ENCODE data around the gene HOXD8. TPM values are rescaled to one million over a fixed set of nuclear protein-coding genes. Genes with fewer than 3 reads are reported as not detected.

Gene HOXD8
- polyA plus RNA-seq, 1 of the 3 experiments (the other 2 are of a cell fraction): 6.4 TPM

DNA sequence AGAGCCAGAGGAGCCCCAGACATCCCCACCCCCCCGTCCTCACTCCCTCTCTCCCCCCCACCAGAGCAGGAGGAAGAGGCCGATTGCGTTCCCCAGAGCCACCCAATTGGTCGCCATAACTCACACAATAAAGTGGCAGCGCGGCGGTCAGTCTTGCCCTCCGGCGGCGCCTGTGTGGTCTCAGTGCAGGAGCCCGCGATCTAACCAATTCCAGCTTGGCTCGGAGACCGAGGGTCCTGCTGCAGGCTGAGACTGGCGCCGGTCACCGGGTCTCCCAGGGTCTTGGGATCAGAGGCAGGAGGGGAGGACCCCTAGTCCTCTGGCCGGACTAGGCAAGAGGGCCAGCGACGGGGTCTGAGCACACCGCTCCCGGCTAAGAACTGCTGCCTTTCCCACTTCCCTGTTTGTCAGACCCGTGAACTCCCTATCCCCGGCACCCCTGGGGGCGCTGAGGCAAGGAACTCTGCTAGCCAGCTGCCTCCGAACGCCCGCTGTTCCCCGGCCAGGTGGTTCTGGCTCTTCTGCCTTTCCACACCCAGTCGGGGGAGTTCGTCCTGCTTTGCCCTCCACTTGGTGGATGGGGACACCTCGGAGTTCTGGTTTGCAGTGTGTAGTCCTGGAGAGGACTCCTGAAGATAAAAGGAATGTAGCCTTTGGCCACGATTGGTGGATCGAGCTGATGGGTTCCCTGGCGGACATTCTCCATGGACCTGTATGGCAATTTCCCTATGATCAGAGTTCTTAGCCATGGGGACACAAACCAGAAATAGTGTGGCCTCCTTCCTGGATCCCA, 30.9 kb upstream of the HOXD8 start:
- no peaks in the 10 kb centered on the region for H4K20me1 ChIP-seq (ENCODE audit: insufficient read depth)
- H3K27ac ChIP-seq (ENCODE audit: low read depth in 2 of 2, low read length in 1 of 2): no peak overlapping the region
- no peaks in the 10 kb centered on the region for H3K36me3 ChIP-seq (replicated peaks in 1 of 2; ENCODE audit: control insufficient read depth in 1 of 2, insufficient read depth in 2 of 2, low read length in 1 of 2)
- peak overlapping the region; percentile 81; the same call in 1 of the 2 replicates for H3K4me2 ChIP-seq
- peaks cover 0 to 19% of the 10 kb centered on the region in 2 experiments; a peak in 3 of 4 replicates for H3K4me1 ChIP-seq (ENCODE audit: control insufficient read depth in 1 of 2, insufficient read depth in 2 of 2, low read depth in 1 of 2, low read length in 1 of 2)
- peaks cover 97% of the 10 kb centered on the region for H3K27me3 ChIP-seq (ENCODE audit: insufficient read depth)
- peak overlapping the region in 1 of 2 experiments; percentile 48; a peak in 1 of 4 replicates for H3K4me3 ChIP-seq (ENCODE audit: low read depth in 2 of 2, low read length in 1 of 2)
- no peaks in the 10 kb centered on the region for H3K9me2 ChIP-seq
- no peaks in the 10 kb centered on the region for H3K79me2 ChIP-seq (ENCODE audit: insufficient read depth)
- POLR2A ChIA-PET: no interaction called here
- H2AFZ ChIP-seq (ENCODE audit: low read depth): 0 out of 2 replicates have a peak overlapping the region, but pooled peaks have one; percentile 1
- TF ChIP-seq GABPA (IDR thresholded peaks at IDR 0.05; ENCODE audit: low read depth) (no peak), RAD21 (IDR thresholded peaks at IDR 0.05; ENCODE audit: low read length) (no peak), TEAD4 (IDR thresholded peaks at IDR 0.05; ENCODE audit: borderline replicate concordance, insufficient read depth) (no peak), MEF2A (IDR thresholded peaks at IDR 0.05; ENCODE audit: borderline replicate concordance, low read depth) (no peak), USF2 (IDR thresholded peaks at IDR 0.05; ENCODE audit: borderline replicate concordance, low read depth, low read length) (no peak), MXI1 (IDR thresholded peaks at IDR 0.05; ENCODE audit: low read depth, low read length) (no peak), RFX5 (IDR thresholded peaks at IDR 0.05; ENCODE audit: low read length) (no peak), IRF3 (IDR thresholded peaks at IDR 0.05; ENCODE audit: low read depth, low read length) (no peak), FOXJ3 (CRISPR knock-in tag; IDR thresholded peaks at IDR 0.05) (no peak), MAX (IDR thresholded peaks at IDR 0.05; ENCODE audit: low read depth) (no peak), TCF12 (IDR thresholded peaks at IDR 0.05) (no peak), ELF1 (IDR thresholded peaks at IDR 0.05) (no peak), EZH2phosphoT487 (IDR thresholded peaks at IDR 0.05; ENCODE audit: borderline replicate concordance, low read depth) (no peak), GATA2 (CRISPR knock-in tag; IDR thresholded peaks at IDR 0.05) (no peak), PBX3 (IDR thresholded peaks at IDR 0.05) (no peak)
- TF ChIP-seq, protein P1, sequence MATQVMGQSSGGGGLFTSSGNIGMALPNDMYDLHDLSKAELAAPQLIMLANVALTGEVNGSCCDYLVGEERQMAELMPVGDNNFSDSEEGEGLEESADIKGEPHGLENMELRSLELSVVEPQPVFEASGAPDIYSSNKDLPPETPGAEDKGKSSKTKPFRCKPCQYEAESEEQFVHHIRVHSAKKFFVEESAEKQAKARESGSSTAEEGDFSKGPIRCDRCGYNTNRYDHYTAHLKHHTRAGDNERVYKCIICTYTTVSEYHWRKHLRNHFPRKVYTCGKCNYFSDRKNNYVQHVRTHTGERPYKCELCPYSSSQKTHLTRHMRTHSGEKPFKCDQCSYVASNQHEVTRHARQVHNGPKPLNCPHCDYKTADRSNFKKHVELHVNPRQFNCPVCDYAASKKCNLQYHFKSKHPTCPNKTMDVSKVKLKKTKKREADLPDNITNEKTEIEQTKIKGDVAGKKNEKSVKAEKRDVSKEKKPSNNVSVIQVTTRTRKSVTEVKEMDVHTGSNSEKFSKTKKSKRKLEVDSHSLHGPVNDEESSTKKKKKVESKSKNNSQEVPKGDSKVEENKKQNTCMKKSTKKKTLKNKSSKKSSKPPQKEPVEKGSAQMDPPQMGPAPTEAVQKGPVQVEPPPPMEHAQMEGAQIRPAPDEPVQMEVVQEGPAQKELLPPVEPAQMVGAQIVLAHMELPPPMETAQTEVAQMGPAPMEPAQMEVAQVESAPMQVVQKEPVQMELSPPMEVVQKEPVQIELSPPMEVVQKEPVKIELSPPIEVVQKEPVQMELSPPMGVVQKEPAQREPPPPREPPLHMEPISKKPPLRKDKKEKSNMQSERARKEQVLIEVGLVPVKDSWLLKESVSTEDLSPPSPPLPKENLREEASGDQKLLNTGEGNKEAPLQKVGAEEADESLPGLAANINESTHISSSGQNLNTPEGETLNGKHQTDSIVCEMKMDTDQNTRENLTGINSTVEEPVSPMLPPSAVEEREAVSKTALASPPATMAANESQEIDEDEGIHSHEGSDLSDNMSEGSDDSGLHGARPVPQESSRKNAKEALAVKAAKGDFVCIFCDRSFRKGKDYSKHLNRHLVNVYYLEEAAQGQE (IDR thresholded peaks at IDR 0.05; ENCODE audit: low read depth, low read length): no peak
- CTCF ChIA-PET: interaction anchor here (0.7 to 13.5 kb wide), 34 partner anchors 10 to 1403 kb away, joined by 3 to 264 read pairs (median 4); partner anchors contain the start of genes CHN1, EVX2, HOXD10 and HOXD11
- 6% methylated on average over 20 of the region's 35 CpGs for WGBS (ENCODE audit: low lambda C conversion rate)
- peak; percentile 73 for DNase-seq
- H3K9ac ChIP-seq: no peak overlapping the region
- no peaks in the 10 kb centered on the region for H3F3A ChIP-seq (replicated peaks; ENCODE audit: insufficient read depth)
- no peaks in the 10 kb centered on the region for H3K9me3 ChIP-seq

All from SK-N-SH (cell line).